ENCODE data around the gene ERICH4. TPM values are rescaled to one million over a fixed set of nuclear protein-coding genes. Genes with fewer than 3 reads are reported as not detected.
"Not testable (repeated sequence)": the region's sequence is repeated elsewhere in the genome, so short reads cannot be mapped to it uniquely, and the experiment has no call there.

ERICH4 gene
- total RNA-seq, 8 experiments from 2014 or later = 0.21 to 0.62 (median 0.37) TPM; not detected in 5

DNA sequence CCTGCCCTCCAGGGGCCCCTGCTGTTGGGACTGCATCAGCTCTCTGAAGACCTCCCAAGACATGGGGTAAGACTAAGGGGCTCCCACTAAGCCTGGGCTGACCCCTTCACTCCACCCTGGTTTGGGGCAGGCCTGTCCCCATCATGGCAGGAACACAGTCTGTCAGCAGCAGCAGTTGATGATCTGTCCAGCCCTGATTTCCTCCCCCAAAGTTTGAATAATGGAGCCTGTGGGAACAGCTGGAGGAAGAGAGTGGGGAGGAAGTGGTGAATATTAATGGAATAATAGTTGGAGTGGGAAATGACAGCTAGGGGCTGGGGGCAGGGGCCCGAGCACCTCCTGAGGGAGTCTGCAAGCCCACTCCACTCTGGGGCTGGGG, 14.5 kb upstream of the ERICH4 start:
- ATAC-seq (replicated peaks in 6 of 8) = no peak
- in situ Hi-C loops (cut with MboI; ENCODE audit: low pct_unique_long_range_greater_than_20kb in 2 of 9, low sequenced_read_pairs in 9 of 9, unreplicated experiment in 9 of 9) = loop anchor here in 1 of 9 experiments (25.0 kb wide), 1 partner anchor 134 kb away; no protein-coding TSS in a partner anchor
- Histone ChIP-seq H3K4me3 (no peak overlapping the region), H3K27ac (peak overlapping the region; percentile 49 to 85), H3K4me1 (replicated peaks in 1 of 2) (peaks cover 19 to 23% of the 10 kb centered on the region in 2 donors)
- WGBS, 10 experiments = no CpG with 5 or more reads among the region's 1 CpG

DNA sequence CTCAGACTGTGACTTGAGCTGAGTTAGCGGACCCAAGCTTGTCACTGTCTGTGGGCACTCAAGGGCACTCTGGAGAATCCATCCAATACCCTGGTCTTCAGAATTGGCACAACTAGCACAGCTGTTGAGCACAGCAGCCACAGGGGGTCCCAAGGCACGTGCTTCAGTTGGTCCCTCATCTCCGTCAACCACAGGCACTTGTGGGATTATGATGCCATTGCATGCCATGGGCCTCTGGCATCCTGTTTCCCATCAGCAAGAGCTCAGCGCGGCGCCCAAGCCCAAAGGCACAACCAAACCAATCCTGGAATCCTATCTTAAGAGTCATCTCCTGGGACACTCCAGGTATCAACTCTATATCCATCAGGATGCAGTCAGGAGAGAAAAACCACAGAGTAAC, 12.0 kb upstream of the ERICH4 start:
- Histone ChIP-seq H3K4me1 (replicated peaks in 1 of 2) (peaks cover 19 to 23% of the 10 kb centered on the region in 2 donors), H3K27ac (no peak overlapping the region), H3K4me3 (no peak overlapping the region)
- no peak for ATAC-seq (replicated peaks in 6 of 8)
- WGBS, 10 experiments = 88 to 100% (median 100%) methylated on average over 1 to 5 of the region's 6 CpGs; no CpG with 5 or more reads in 7 of the 10 experiments
- in situ Hi-C loops (cut with MboI; ENCODE audit: low pct_unique_long_range_greater_than_20kb in 2 of 9, low sequenced_read_pairs in 9 of 9, unreplicated experiment in 9 of 9) = loop anchor here in 1 of 9 experiments (25.0 kb wide), 1 partner anchor 131 kb away; no protein-coding TSS in a partner anchor

DNA sequence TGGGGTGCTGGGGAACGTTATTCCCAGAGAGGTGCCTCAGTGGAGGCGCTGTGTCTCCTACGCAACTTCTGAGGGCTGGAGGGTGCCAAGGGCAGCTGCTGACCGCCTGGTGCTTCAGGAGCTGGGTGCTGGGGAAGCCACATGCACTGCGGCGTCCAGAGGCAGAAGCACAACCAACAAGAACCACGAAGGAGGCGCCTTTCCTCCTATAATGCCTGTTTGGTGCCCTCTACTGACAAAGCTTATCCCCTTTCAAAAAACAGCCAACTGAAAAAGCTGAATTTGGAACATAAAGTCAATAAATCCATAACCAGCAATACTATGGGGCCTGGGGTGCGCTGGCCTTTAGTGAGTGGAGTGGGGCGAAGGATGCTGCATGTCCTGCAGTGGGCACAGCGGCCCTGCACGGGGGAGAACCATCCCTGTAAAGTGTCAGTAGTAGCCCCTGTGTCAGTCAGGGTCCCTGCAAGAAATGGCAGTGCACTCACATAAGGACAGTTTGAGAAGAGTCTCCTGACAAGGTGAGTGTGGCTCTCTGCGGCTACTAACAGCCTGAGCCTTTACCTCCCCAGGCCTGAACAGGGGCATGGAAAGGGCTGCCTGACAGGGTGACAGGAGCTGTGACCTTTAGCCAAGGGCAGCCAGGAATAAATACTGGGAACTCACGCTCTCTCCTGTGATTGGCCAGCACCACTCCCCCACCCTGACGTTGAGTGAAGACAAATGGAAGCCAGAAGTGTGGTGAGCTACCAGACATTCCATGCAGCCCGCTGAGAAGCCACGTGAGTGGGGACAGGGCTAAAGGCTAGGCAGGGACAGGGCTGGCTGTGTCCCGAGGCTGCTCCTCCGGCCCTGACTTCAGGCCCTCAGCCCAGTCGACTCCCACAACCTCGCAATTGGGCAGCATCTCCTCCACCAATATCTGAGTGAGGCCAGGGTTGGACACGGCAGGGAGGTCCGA, 11.2 kb upstream of the ERICH4 start:
- peaks cover 18 to 19% of the 10 kb centered on the region in 2 donors for H3K4me1 ChIP-seq (replicated peaks in 1 of 2)
- ATAC-seq (replicated peaks in 6 of 8) = no peak
- H3K27ac ChIP-seq = no peak overlapping the region
- WGBS, 10 experiments = 79 to 95% (median 81%) methylated on average over 1 to 5 of the region's 23 CpGs; no CpG with 5 or more reads in 4 of the 10 experiments
- in situ Hi-C loops (cut with MboI; ENCODE audit: low pct_unique_long_range_greater_than_20kb in 2 of 9, low sequenced_read_pairs in 9 of 9, unreplicated experiment in 9 of 9) = loop anchor here in 1 of 9 experiments (25.0 kb wide), 1 partner anchor 131 kb away; no protein-coding TSS in a partner anchor
- H3K4me3 ChIP-seq = no peak overlapping the region

DNA sequence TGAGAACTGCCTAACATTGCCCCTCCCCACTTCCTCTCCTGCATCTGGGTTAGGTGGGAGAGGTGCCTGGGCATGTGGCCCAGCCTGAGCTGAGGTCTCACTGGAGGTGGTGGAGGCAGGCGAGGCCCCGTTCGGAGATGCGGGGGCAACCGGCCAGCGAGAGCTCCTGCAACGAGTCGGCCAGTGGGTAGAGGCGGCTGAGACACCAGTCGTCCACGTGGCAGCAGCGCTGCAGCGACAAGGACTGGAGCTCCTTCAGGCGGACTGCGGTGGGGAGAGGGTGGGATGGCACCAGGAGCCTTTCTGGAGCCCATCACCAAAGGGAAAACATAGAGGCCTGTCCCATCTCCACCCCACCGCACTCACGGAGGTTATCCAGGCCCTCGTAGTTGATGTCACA, 9.8 kb upstream of the ERICH4 start:
- no peak overlapping the region for H3K27ac ChIP-seq

DNA sequence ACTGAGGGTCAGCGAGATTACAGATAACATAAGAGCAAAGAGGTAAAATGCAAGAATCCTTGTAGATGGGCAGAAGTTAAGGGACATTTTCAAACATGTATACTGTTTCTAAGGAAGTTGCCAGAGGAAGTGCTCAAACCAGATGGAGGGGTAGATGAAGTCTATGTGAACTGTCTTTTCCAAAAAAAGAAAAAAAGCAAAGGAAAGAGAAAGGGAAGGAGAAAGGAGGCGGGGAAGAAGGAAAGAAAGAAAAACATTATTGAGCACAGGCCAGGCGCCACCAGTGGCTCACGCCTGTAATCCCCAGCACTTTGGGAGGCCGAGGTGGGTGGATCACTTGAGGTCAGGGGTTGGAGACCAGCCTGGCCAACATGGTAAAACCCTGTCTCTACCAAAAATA, 8.5 kb upstream of the ERICH4 start:
- WGBS, 10 experiments = 80 to 100% (median 87%) methylated on average over 1 to 5 of the region's 5 CpGs
- in situ Hi-C loops (cut with MboI; ENCODE audit: low pct_unique_long_range_greater_than_20kb in 2 of 9, low sequenced_read_pairs in 9 of 9, unreplicated experiment in 9 of 9) = loop anchor here in 1 of 9 experiments (25.0 kb wide), 1 partner anchor 128 kb away; no protein-coding TSS in a partner anchor
- Histone ChIP-seq H3K4me1 (replicated peaks in 1 of 2) (peaks cover 5% of the 10 kb centered on the region in 2 donors), H3K27ac (no peak overlapping the region), H3K4me3 (no peak overlapping the region)
- no peak for ATAC-seq (replicated peaks in 6 of 8)

More for the DNA sequence above, 9.8 kb upstream of the ERICH4 start:
- peaks cover 5 to 6% of the 10 kb centered on the region in 2 donors for H3K4me1 ChIP-seq (replicated peaks in 1 of 2)
- no peak overlapping the region for H3K4me3 ChIP-seq
- ATAC-seq (replicated peaks in 6 of 8) = no peak
- WGBS, 10 experiments = 86% methylated on average over 8 of the region's 18 CpGs; no CpG with 5 or more reads in 9 of the 10 experiments
- in situ Hi-C loops (cut with MboI; ENCODE audit: low pct_unique_long_range_greater_than_20kb in 2 of 9, low sequenced_read_pairs in 9 of 9, unreplicated experiment in 9 of 9) = loop anchor here in 1 of 9 experiments (25.0 kb wide), 1 partner anchor 129 kb away; no protein-coding TSS in a partner anchor

DNA sequence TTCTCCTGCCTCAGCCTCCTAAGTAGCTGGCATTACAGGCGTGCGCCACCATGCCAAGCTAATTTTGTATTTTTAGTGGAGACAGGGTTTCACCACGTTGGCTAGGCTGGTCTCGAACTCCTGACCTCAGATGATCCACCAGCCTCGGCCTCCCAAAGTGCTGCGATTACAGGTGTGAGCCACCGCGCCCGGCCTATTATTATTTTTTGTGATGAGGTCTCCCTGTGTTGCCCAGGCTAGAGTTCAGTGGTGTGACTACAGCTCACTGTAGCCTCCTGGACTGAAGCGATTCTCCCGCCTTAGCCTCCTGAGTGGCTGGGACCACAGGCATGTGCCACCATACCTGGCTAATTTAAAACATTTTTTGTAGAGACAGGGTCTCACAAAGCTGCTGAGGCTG, 7.6 kb upstream of the ERICH4 start:
- not testable (repeated sequence) for ATAC-seq (replicated peaks in 6 of 8); H3K27ac ChIP-seq; H3K4me3 ChIP-seq; H3K4me1 ChIP-seq (replicated peaks in 1 of 2)
- 85 to 100% (median 94%) methylated on average over 3 to 9 of the region's 11 CpGs; no CpG with 5 or more reads in 7 of the 10 experiments for WGBS, 10 experiments
- in situ Hi-C loops (cut with MboI; ENCODE audit: low pct_unique_long_range_greater_than_20kb in 2 of 9, low sequenced_read_pairs in 9 of 9, unreplicated experiment in 9 of 9) = loop anchor here in 1 of 9 experiments (25.0 kb wide), 1 partner anchor 127 kb away; no protein-coding TSS in a partner anchor

DNA sequence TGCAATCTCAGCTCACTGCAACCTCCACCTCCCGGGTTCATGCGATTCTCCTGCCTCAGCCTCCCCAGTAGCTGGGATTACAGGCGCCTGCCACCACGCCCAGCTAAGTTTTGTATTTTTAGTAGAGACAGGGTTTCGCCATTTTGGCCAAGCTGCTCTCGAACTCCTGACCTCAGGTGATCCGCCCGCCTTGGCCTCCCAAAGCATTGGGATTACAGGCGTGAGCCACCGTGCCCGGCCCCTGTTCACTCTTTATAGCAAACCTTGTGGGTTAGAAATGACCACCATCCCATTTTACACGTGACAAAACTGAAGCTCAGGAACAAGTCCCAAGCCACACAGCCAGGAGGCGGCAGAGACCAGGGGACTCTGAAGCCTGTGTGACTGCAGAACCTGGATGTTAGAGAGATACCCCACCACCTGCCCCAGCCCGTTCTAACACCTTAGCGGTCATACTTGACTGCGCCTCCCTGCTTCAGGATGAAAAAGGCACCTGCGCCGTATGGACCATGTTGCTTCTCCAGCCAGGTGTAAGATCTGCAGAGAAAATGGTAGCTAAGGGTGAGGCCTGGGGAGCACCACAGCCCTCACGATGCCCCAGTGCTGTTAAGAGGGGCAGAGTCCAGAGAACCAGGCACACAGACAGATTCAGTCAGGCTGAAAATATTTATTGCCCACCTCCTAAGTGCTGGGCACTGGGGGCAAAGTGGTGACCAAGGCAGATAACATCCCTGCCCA, 6.9 kb upstream of the ERICH4 start:
- no peak for ATAC-seq (replicated peaks in 6 of 8)
- 67 to 100% (median 93%) methylated on average over 2 to 11 of the region's 19 CpGs; no CpG with 5 or more reads in 4 of the 10 experiments for WGBS, 10 experiments
- in situ Hi-C loops (cut with MboI; ENCODE audit: low pct_unique_long_range_greater_than_20kb in 2 of 9, low sequenced_read_pairs in 9 of 9, unreplicated experiment in 9 of 9) = loop anchor here in 1 of 9 experiments (25.0 kb wide), 1 partner anchor 126 kb away; no protein-coding TSS in a partner anchor
- Histone ChIP-seq H3K4me3 (no peak overlapping the region), H3K4me1 (replicated peaks in 1 of 2) (peaks cover 5 to 8% of the 10 kb centered on the region in 2 donors), H3K27ac (no peak overlapping the region)

DNA sequence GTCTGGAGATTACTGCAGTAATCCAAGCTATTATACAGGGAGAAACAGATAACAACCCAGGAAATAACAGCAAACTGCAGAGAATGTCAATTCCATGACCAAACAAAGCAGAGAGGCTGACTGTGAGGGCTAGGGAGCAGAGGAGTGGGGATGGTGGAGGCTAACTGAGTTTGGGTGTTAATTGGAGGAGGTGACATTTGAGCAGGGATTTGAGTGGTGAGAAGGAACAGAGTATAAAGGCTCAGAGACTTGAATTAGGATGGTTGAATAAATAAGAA, 6.3 kb upstream of the ERICH4 start:
- Histone ChIP-seq H3K4me3 (no peak overlapping the region), H3K27ac (no peak overlapping the region), H3K4me1 (replicated peaks in 1 of 2) (peaks cover 5 to 8% of the 10 kb centered on the region in 2 donors)
- ATAC-seq (replicated peaks in 6 of 8) = no peak
- in situ Hi-C loops (cut with MboI; ENCODE audit: low pct_unique_long_range_greater_than_20kb in 2 of 9, low sequenced_read_pairs in 9 of 9, unreplicated experiment in 9 of 9) = loop anchor here in 1 of 9 experiments (25.0 kb wide), 1 partner anchor 126 kb away; no protein-coding TSS in a partner anchor

DNA sequence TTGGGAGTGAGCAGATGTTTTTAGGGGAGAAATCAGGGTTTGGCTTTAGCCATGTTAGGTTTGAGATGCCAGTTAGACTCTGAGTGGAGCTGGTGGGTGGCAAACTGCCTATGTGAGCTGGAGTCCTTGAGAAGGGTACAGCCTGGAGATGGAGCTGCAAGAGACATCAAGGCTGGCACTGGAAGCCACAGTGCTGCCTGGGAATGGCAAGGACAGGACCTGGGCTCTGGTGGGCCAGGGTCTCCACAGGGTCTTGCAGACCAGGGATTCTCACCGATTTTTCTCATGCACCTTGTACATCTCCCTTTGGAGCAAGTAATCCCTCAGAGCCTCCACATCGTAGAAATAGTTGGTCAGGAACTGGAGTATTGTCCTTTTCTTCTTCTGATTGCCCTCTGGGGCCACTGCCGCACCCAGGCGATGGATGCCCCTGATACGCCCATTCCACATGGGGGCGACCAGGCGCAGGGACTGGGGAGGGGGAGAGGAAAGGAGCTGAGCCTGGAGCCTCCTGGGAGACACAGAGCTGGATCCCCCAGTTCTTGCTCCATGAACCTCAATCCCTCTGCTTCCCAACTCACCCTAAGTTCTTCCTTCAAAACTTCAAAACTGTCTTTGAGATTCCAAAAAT, 4.9 kb upstream of the ERICH4 start:
- peaks cover 5 to 8% of the 10 kb centered on the region in 2 donors for H3K4me1 ChIP-seq (replicated peaks in 1 of 2)
- no peak overlapping the region for H3K4me3 ChIP-seq
- in situ Hi-C loops (cut with MboI; ENCODE audit: low pct_unique_long_range_greater_than_20kb in 2 of 9, low sequenced_read_pairs in 9 of 9, unreplicated experiment in 9 of 9) = loop anchor here in 1 of 9 experiments (25.0 kb wide), 1 partner anchor 124 kb away; no protein-coding TSS in a partner anchor
- 85 to 100% (median 100%) methylated on average over 1 to 6 of the region's 7 CpGs; no CpG with 5 or more reads in 6 of the 10 experiments for WGBS, 10 experiments
- H3K27ac ChIP-seq = no peak overlapping the region
- no peak for ATAC-seq (replicated peaks in 6 of 8)

DNA sequence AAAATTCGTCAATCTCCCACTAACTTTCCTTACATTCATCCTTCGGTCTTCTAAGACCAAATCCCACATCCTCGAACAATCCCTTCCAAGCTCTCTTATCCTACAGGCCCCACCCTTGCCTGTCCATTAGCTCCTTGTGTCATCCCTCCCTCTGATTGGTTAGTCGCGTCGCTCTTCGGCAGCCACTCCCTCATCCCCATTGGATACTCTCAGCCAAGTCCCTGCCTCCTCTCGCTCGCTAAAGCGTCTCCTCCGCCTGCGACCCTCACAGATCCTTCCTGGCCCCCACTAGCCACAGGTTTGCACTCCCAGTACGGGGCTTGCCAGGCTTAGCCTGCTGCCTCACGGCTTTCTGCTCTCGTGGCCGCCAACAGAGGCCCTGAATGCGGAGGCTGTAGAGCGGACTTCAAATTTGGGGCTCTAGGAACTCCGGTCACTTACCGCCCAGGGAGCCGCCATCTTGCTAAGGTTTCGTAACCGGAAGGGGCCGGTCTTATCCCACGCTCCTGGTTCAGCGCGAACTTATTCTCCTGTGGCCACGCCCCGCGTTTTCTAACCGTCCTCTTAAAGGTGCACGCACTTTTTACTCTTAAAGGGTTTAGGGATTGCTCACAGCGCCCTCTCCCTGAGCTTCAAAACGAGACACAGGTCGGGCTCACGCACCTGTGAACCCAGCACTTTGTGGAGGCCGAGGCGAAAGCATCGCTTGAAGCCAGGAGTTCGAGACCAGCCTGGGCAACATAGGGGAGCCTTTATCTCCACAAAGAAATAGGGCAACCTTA, 3.3 kb upstream of the ERICH4 start, which contains the start of gene DMAC2:
Gene DMAC2 (minus strand): TSS at position 472 of the 782 bp plus-strand sequence. CDS start 13 bp downstream, at position 459.
- Histone ChIP-seq H3K4me1 (replicated peaks in 1 of 2) (peaks cover 5 to 8% of the 10 kb centered on the region in 2 donors), H3K27ac (peak within 1 kb of the TSS; percentile 94), H3K4me3 (peak within 1 kb of the TSS; percentile 78 to 99 (median 92))
- 0 to 9% (median 2%) methylated on average over 3 to 19 of the region's 40 CpGs for WGBS, 10 experiments
- peak; percentile 98 to 99 (median 99) for ATAC-seq (replicated peaks in 6 of 8)
- in situ Hi-C loops (cut with MboI; ENCODE audit: low pct_unique_long_range_greater_than_20kb in 2 of 9, low sequenced_read_pairs in 9 of 9, unreplicated experiment in 9 of 9) = loop anchor here in 3 of 9 experiments (10.0 to 25.0 kb wide), 2 partner anchors 123 to 125 kb away; no protein-coding TSS in a partner anchor

DNA sequence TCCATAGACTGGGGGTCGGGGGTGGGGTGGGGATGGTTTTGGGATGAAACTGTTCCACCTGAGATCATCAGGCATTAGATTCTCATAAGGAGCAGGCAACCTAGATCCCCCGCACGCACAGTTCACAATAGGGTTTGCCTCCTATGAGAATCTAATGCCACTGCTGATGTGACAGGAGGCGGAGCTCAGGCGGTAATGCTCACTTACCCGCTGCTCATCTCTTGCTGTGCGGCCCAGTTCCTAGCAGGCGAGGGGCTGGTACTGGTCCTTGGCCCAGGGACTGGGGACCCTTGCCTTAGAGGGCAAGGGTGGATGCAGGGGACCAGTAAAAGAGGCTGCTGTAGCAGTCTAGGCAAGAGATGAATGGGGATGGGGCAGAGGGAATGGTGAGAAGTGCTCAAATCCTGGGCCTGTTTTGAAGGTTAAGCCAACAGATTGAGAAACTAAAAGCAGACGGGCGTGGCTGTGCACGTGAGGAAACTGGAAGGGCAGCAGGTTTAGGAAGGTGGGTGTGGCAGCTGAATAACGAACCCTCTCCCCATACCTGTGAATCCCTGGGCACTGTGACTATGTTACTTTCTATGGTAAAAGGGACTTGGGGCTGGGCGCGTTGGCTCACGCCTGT, 1.5 kb upstream of the ERICH4 start:
- WGBS, 10 experiments = 0 to 100% (median 72%) methylated on average over 1 to 8 of the region's 15 CpGs; no CpG with 5 or more reads in 3 of the 10 experiments
- ATAC-seq (replicated peaks in 6 of 8) = no peak
- Histone ChIP-seq H3K27ac (no peak overlapping the region), H3K4me3 (no peak overlapping the region), H3K4me1 (replicated peaks in 1 of 2) (peaks cover 5 to 8% of the 10 kb centered on the region in 2 donors)
- in situ Hi-C loops (cut with MboI; ENCODE audit: low pct_unique_long_range_greater_than_20kb in 2 of 9, low sequenced_read_pairs in 9 of 9, unreplicated experiment in 9 of 9) = loop anchor here in 3 of 9 experiments (10.0 to 25.0 kb wide), 2 partner anchors 121 to 123 kb away; no protein-coding TSS in a partner anchor
